ENCODE data around the gene KRT86. TPM values are rescaled to one million over a fixed set of nuclear protein-coding genes. Genes with fewer than 3 reads are reported as not detected.

Gene KRT86
- total RNA-seq, 1 donor from 2014 or later, result 0.34 TPM

GRCh38 chr12:52243259-52243855, 31.1 kb upstream of the KRT86 start:
- Mint-ChIP-seq H3K4me3 (ENCODE audit: low read depth) (no peak overlapping the region), H3K27me3 (ENCODE audit: low read depth) (peaks cover 2% of the 10 kb centered on the region), H3K9me3 (no peaks in the 10 kb centered on the region), H3K36me3 (ENCODE audit: low read depth) (no peaks in the 10 kb centered on the region), H3K27ac (peak overlapping the region; percentile 93), H3K4me1 (ENCODE audit: low read depth) (peaks cover 45% of the 10 kb centered on the region)
- intact Hi-C loops (cut with micrococcal nuclease), result no loop called here
- no peak for DNase-seq (ENCODE audit: low spot score)

GRCh38 chr12:52243856-52244614, 30.4 kb upstream of the KRT86 start:
- intact Hi-C loops (cut with micrococcal nuclease), result loop anchor here (1.0 kb wide), 1 partner anchor 22 kb away; no protein-coding TSS in a partner anchor
- Mint-ChIP-seq H3K27ac (peak overlapping the region; percentile 93), H3K4me1 (ENCODE audit: low read depth) (peaks cover 45% of the 10 kb centered on the region), H3K9me3 (no peaks in the 10 kb centered on the region), H3K27me3 (ENCODE audit: low read depth) (peaks cover 2% of the 10 kb centered on the region), H3K36me3 (ENCODE audit: low read depth) (no peaks in the 10 kb centered on the region), H3K4me3 (ENCODE audit: low read depth) (peak overlapping the region; percentile 76)
- DNase-seq (ENCODE audit: low spot score), result peak; percentile 56

- H3K9me3 Mint-ChIP-seq, result no peaks in the 10 kb centered on the region
- no peak for DNase-seq (ENCODE audit: low spot score)
- H3K4me3 Mint-ChIP-seq (ENCODE audit: low read depth), result peak overlapping the region; percentile 76
- intact Hi-C loops (cut with micrococcal nuclease), result loop anchor here (1.0 kb wide), 1 partner anchor 22 kb away; no protein-coding TSS in a partner anchor
- peaks cover 49% of the 10 kb centered on the region for H3K4me1 Mint-ChIP-seq (ENCODE audit: low read depth)
- H3K36me3 Mint-ChIP-seq (ENCODE audit: low read depth), result peaks cover 3% of the 10 kb centered on the region
- H3K27me3 Mint-ChIP-seq (ENCODE audit: low read depth), result peaks cover 5% of the 10 kb centered on the region
- peak overlapping the region; percentile 93 for H3K27ac Mint-ChIP-seq
Measured at GRCh38 chr12:52244615-52244994, 29.8 kb upstream of the KRT86 start.

- peaks cover 10% of the 10 kb centered on the region for H3K27me3 Mint-ChIP-seq (ENCODE audit: low read depth)
- H3K4me1 Mint-ChIP-seq (ENCODE audit: low read depth), result peaks cover 54% of the 10 kb centered on the region
Measured at GRCh38 chr12:52245259-52245961, 29.0 kb upstream of the KRT86 start.

GRCh38 chr12:52245962-52246569, 28.4 kb upstream of the KRT86 start:
- Mint-ChIP-seq H3K4me1 (ENCODE audit: low read depth) (peaks cover 56% of the 10 kb centered on the region), H3K36me3 (ENCODE audit: low read depth) (peaks cover 9% of the 10 kb centered on the region), H3K9me3 (no peaks in the 10 kb centered on the region), H3K27ac (peak overlapping the region; percentile 75), H3K4me3 (ENCODE audit: low read depth) (no peak overlapping the region), H3K27me3 (ENCODE audit: low read depth) (peaks cover 10% of the 10 kb centered on the region)
- no peak for DNase-seq (ENCODE audit: low spot score)
- intact Hi-C loops (cut with micrococcal nuclease), result no loop called here

More at GRCh38 chr12:52245259-52245961, 29.0 kb upstream of the KRT86 start:
- DNase-seq (ENCODE audit: low spot score), result no peak
- H3K9me3 Mint-ChIP-seq, result no peaks in the 10 kb centered on the region
- no peak overlapping the region for H3K4me3 Mint-ChIP-seq (ENCODE audit: low read depth)
- peak overlapping the region; percentile 12 for H3K27ac Mint-ChIP-seq
- H3K36me3 Mint-ChIP-seq (ENCODE audit: low read depth), result peaks cover 9% of the 10 kb centered on the region
- intact Hi-C loops (cut with micrococcal nuclease), result no loop called here

GRCh38 chr12:52246720-52247621, 27.5 kb upstream of the KRT86 start:
- no peaks in the 10 kb centered on the region for H3K9me3 Mint-ChIP-seq
- peaks cover 64% of the 10 kb centered on the region for H3K4me1 Mint-ChIP-seq (ENCODE audit: low read depth)
- DNase-seq (ENCODE audit: low spot score), result no peak
- H3K27ac Mint-ChIP-seq, result peak overlapping the region; percentile 75
- H3K4me3 Mint-ChIP-seq (ENCODE audit: low read depth), result peak overlapping the region; percentile 19
- intact Hi-C loops (cut with micrococcal nuclease), result no loop called here
- peaks cover 16% of the 10 kb centered on the region for H3K36me3 Mint-ChIP-seq (ENCODE audit: low read depth)
- H3K27me3 Mint-ChIP-seq (ENCODE audit: low read depth), result peaks cover 8% of the 10 kb centered on the region

GRCh38 chr12:52247622-52248540, 26.6 kb upstream of the KRT86 start:
- no peak overlapping the region for H3K4me3 Mint-ChIP-seq (ENCODE audit: low read depth)
- peak overlapping the region; percentile 75 for H3K27ac Mint-ChIP-seq
- peaks cover 16% of the 10 kb centered on the region for H3K36me3 Mint-ChIP-seq (ENCODE audit: low read depth)
- H3K9me3 Mint-ChIP-seq, result no peaks in the 10 kb centered on the region
- H3K4me1 Mint-ChIP-seq (ENCODE audit: low read depth), result peaks cover 65% of the 10 kb centered on the region
- no peak for DNase-seq (ENCODE audit: low spot score)
- H3K27me3 Mint-ChIP-seq (ENCODE audit: low read depth), result peaks cover 8% of the 10 kb centered on the region
- intact Hi-C loops (cut with micrococcal nuclease), result no loop called here

GRCh38 chr12:52248541-52249461, 25.6 kb upstream of the KRT86 start:
- Mint-ChIP-seq H3K4me3 (ENCODE audit: low read depth) (no peak overlapping the region), H3K4me1 (ENCODE audit: low read depth) (peaks cover 58% of the 10 kb centered on the region), H3K27ac (no peak overlapping the region), H3K27me3 (ENCODE audit: low read depth) (peaks cover 8% of the 10 kb centered on the region), H3K9me3 (no peaks in the 10 kb centered on the region), H3K36me3 (ENCODE audit: low read depth) (peaks cover 16% of the 10 kb centered on the region)
- no peak for DNase-seq (ENCODE audit: low spot score)
- intact Hi-C loops (cut with micrococcal nuclease), result no loop called here

GRCh38 chr12:52249511-52250047, 24.9 kb upstream of the KRT86 start:
- peaks cover 8% of the 10 kb centered on the region for H3K27me3 Mint-ChIP-seq (ENCODE audit: low read depth)
- H3K9me3 Mint-ChIP-seq, result no peaks in the 10 kb centered on the region
- intact Hi-C loops (cut with micrococcal nuclease), result no loop called here
- DNase-seq (ENCODE audit: low spot score), result no peak
- peaks cover 16% of the 10 kb centered on the region for H3K36me3 Mint-ChIP-seq (ENCODE audit: low read depth)
- H3K4me3 Mint-ChIP-seq (ENCODE audit: low read depth), result no peak overlapping the region
- H3K27ac Mint-ChIP-seq, result no peak overlapping the region
- peaks cover 50% of the 10 kb centered on the region for H3K4me1 Mint-ChIP-seq (ENCODE audit: low read depth)
